Mesenchymal stem cell (in vitro differentiated cells and primary cell): Measurements from ENCODE around the gene GPR39. TPM values are rescaled to one million over a fixed set of nuclear protein-coding genes. Genes with fewer than 3 reads are reported as not detected.

Source experiments
- DNase-seq: peaks from one replicate; pipeline ENCODE4 v3.0.0-alpha.2; 2013
- H2AFZ ChIP-seq: one replicate; pipeline ENCODE4 v1.6.1; 2013; ENCODE audit warnings: low read depth, mild to moderate bottlenecking, control low read depth, inconsistent platforms, low read length, moderate library complexity
- H2AK5ac ChIP-seq: 2 replicates; pipeline ENCODE4 v1.6.1; 2013; ENCODE audit warnings: low read length, moderate library complexity, mild to moderate bottlenecking, inconsistent platforms; ENCODE audit not compliant: severe bottlenecking
- H2BK120ac ChIP-seq: one replicate; pipeline ENCODE4 v1.6.1; 2013; ENCODE audit warnings: low read depth, mild to moderate bottlenecking, inconsistent platforms, low read length, moderate library complexity
- H2BK12ac ChIP-seq, 2 experiments: one replicate each; pipeline ENCODE4 v1.6.1; 2013; ENCODE audit warnings: inconsistent platforms in 2 of 2, low read length in 2 of 2, mild to moderate bottlenecking in 2 of 2, moderate library complexity in 2 of 2, control low read depth in 1 of 2
- H2BK15ac ChIP-seq: one replicate; pipeline ENCODE4 v1.6.1; 2013; ENCODE audit warnings: mild to moderate bottlenecking, low read depth, inconsistent platforms; ENCODE audit not compliant: poor library complexity, severe bottlenecking
- H2BK5ac ChIP-seq: 2 replicates; pipeline ENCODE4 v1.6.1; 2013; ENCODE audit warnings: low read depth, mild to moderate bottlenecking, low read length, control low read depth, inconsistent platforms; ENCODE audit not compliant: poor library complexity, severe bottlenecking
- H3K14ac ChIP-seq, 2 experiments: one replicate each; pipeline ENCODE4 v1.6.1; 2013; ENCODE audit warnings: inconsistent platforms in 2 of 2, low read length in 2 of 2, control low read depth in 1 of 2, mild to moderate bottlenecking in 1 of 2, moderate library complexity in 1 of 2
- H3K18ac ChIP-seq, 2 experiments: one replicate each; pipeline ENCODE4 v1.6.1; 2013; ENCODE audit warnings: inconsistent platforms in 2 of 2, low read length in 2 of 2, control low read depth in 1 of 2, low read depth in 1 of 2, mild to moderate bottlenecking in 1 of 2
- H3K23ac ChIP-seq, 2 experiments: one replicate each; pipeline ENCODE4 v1.6.1; 2013; ENCODE audit warnings: inconsistent platforms in 2 of 2, low read length in 2 of 2, mild to moderate bottlenecking in 2 of 2, moderate library complexity in 2 of 2, control low read depth in 1 of 2
- H3K27ac ChIP-seq: 2 replicates; pipeline ENCODE4 v1.5.1; 2013; ENCODE audit warnings: mild to moderate bottlenecking, moderate library complexity, low read length, control low read depth, inconsistent platforms; ENCODE audit not compliant: poor library complexity, severe bottlenecking
- H3K27me3 ChIP-seq, 2 experiments: 2 replicates each; pipeline versions ENCODE4 v1.6.1 to v1.7.0; 2013; ENCODE audit warnings: low read length in 2 of 2, mild to moderate bottlenecking in 2 of 2, moderate library complexity in 2 of 2, control low read depth in 1 of 2, inconsistent platforms in 1 of 2; ENCODE audit not compliant: control insufficient read depth in 1 of 2, insufficient read depth in 1 of 2
- H3K36me3 ChIP-seq, 2 experiments: 2 replicates each; pipeline versions ENCODE4 v1.6.1 to v1.7.0; 2013; ENCODE audit warnings: low read length in 2 of 2, control low read depth in 1 of 2, inconsistent platforms in 1 of 2, low read depth in 1 of 2, mild to moderate bottlenecking in 1 of 2; ENCODE audit not compliant: insufficient read depth in 2 of 2, control insufficient read depth in 1 of 2
- H3K4ac ChIP-seq, 2 experiments: one replicate each; pipeline ENCODE4 v1.6.1; 2013; ENCODE audit warnings: inconsistent platforms in 2 of 2, low read length in 2 of 2, mild to moderate bottlenecking in 2 of 2, moderate library complexity in 2 of 2, control low read depth in 1 of 2, low read depth in 1 of 2
- H3K4me1 ChIP-seq: 2 replicates; pipeline ENCODE4 v1.6.1; 2013; ENCODE audit warnings: low read depth, low read length, control low read depth; ENCODE audit not compliant: control insufficient read depth, insufficient read depth
- H3K4me2 ChIP-seq: 2 replicates; pipeline ENCODE4 v1.6.1; 2013; ENCODE audit warnings: low read length, mild to moderate bottlenecking, inconsistent platforms; ENCODE audit not compliant: poor library complexity, severe bottlenecking
- H3K4me3 ChIP-seq, 2 experiments: 2 replicates each; pipeline versions ENCODE4 v1.5.1 to v1.7.0; 2013; ENCODE audit warnings: low read length in 2 of 2, mild to moderate bottlenecking in 2 of 2, control low read depth in 1 of 2, low read depth in 1 of 2; ENCODE audit not compliant: insufficient read depth in 1 of 2
- H3K79me1 ChIP-seq: replicated peaks from 2 replicates; pipeline ENCODE4 v1.6.1; 2013; ENCODE audit warnings: mild to moderate bottlenecking, control low read depth, low read length, inconsistent platforms; ENCODE audit not compliant: poor library complexity, severe bottlenecking
- H3K9ac ChIP-seq: 2 replicates; pipeline ENCODE4 v1.7.0; 2013; ENCODE audit warnings: mild to moderate bottlenecking, low read length, moderate library complexity
- H3K9me3 ChIP-seq: 2 replicates; pipeline ENCODE4 v1.7.0; 2013; ENCODE audit warnings: mild to moderate bottlenecking, low read length; ENCODE audit not compliant: control insufficient read depth
- H4K8ac ChIP-seq: one replicate; pipeline ENCODE4 v1.6.1; 2013; ENCODE audit warnings: inconsistent platforms, mild to moderate bottlenecking, low read length, moderate library complexity
- H4K91ac ChIP-seq: one replicate; pipeline ENCODE4 v1.6.1; 2013; ENCODE audit warnings: mild to moderate bottlenecking, low read length, inconsistent platforms
- WGBS: methylation state at CpG from one replicate; pipeline ENCODE4 v1.1.7; 2013; ENCODE audit warnings: mixed read lengths; 5-methylcytosine and 5-hydroxymethylcytosine counted together
- small RNA-seq: library from polyadenylated mRNA; stranded (forward); fragments of <200 nt; extraction: miRNeasy Mini kit (QIAGEN cat#:217004); gene quantifications from one replicate; pipeline ENCODE3, GENCODE V24; 2013; ENCODE audit warnings: low read depth

Gene GPR39

DNA sequence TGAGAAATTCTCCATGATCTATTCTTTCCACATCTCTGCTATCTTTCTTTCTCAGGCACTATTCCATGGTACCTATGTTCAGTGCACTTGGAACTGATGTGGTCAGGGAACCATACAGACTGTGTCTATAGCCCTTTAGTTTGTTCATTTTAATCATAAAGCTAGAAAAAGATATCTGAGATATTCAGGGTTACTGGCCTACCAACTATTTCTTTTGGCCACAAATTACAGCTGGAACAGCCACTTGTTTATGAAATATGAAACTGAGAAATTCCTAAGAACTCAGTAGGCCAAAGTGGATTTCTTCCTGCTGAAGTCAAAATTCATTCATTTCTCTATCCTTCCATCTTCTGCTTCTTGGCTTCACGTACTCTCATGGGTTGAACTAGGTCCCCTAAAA is 276.2 kb downstream of the GPR39 start:
- no peaks in the 10 kb centered on the region for H3K9me3 ChIP-seq
- no peak overlapping the region for H2AFZ ChIP-seq
- no peak overlapping the region for H3K23ac ChIP-seq
- H3K9ac ChIP-seq = no peak overlapping the region
- H2BK15ac ChIP-seq = no peak overlapping the region
- no peak overlapping the region for H2BK12ac ChIP-seq
- H4K8ac ChIP-seq = no peak overlapping the region
- no peak overlapping the region for H3K4ac ChIP-seq
- no peak for DNase-seq
- no peaks in the 10 kb centered on the region for H3K4me1 ChIP-seq
- 89% methylated on average over 1 of the region's 1 CpG for WGBS
- no peak overlapping the region for H2AK5ac ChIP-seq
- H4K91ac ChIP-seq = no peak overlapping the region
- H3K79me1 ChIP-seq = no peaks in the 10 kb centered on the region
- no peak overlapping the region for H2BK5ac ChIP-seq
- no peak overlapping the region for H3K4me2 ChIP-seq
- H3K14ac ChIP-seq = no peak overlapping the region
- H3K4me3 ChIP-seq = no peak overlapping the region
- no peaks in the 10 kb centered on the region for H3K27me3 ChIP-seq
- no peak overlapping the region for H2BK120ac ChIP-seq
- H3K27ac ChIP-seq = no peak overlapping the region
- no peaks in the 10 kb centered on the region for H3K36me3 ChIP-seq
- no peak overlapping the region for H3K18ac ChIP-seq

Small RNAs within 50 kb of the gene (small RNA-seq; reads per million reads assigned to genes)
- not detected for gene RNU6-175P
